B cell (primary cell): ENCODE data around the gene VAV3. TPM values are rescaled to one million over a fixed set of nuclear protein-coding genes. Genes with fewer than 3 reads are reported as not detected.

Experiments used
- ATAC-seq: fragments of 200-7000 bp; cut with Tn5 transposase; one replicate; pipeline ENCODE4 v1.10.0; 2021; ENCODE audit warnings: low read depth, mild to moderate bottlenecking, moderate number of reproducible peaks, moderate library complexity
- CTCF ChIA-PET: fragments of 350-600 bp; sonication (Branson Sonifier 250); formaldehyde crosslinking; loops from one replicate; lab custom pipeline; 2021; ENCODE audit warnings: antibody characterized with exemption, inconsistent platforms; lab: Charles Lee
- POLR2A ChIA-PET: fragments of 350-600 bp; sonication (Branson Sonifier 250); formaldehyde crosslinking; loops from one replicate; lab custom pipeline; 2021; ENCODE audit warnings: antibody characterized with exemption; lab: Charles Lee
- DNase-seq: peaks from one replicate; pipeline ENCODE4 v3.0.0; 2013
- H2AFZ ChIP-seq: 2 replicates; pipeline ENCODE4 v1.6.1; 2012; ENCODE audit warnings: mild to moderate bottlenecking, low read depth, low read length; ENCODE audit not compliant: insufficient read depth, poor library complexity, severe bottlenecking
- H3K27ac ChIP-seq, 2 donors: 1 replicate in 1 of 2; 2 replicates in 1 of 2; pipeline ENCODE4 v1.5.1; 2012 to 2013; ENCODE audit warnings: low read length in 2 of 2, mild to moderate bottlenecking in 2 of 2, moderate library complexity in 1 of 2
- H3K27me3 ChIP-seq, 4 experiments: fragments of 200-600 bp in 1 of 4; sonication (generic) in 1 of 4; replicated peaks in 1 of 4; 1 replicate in 2 of 4; 2 replicates in 2 of 4; pipeline versions ENCODE4 v1.6.1 to v1.7.0; 2013 to 2016; ENCODE audit warnings: low read length in 3 of 4, mild to moderate bottlenecking in 2 of 4, mixed read lengths in 1 of 4, moderate library complexity in 1 of 4; ENCODE audit not compliant: insufficient read depth in 4 of 4, control insufficient read depth in 3 of 4; ENCODE audit errors: control extremely low read depth in 1 of 4
- H3K36me3 ChIP-seq, 2 experiments: replicated peaks in 1 of 2; 1 replicate in 1 of 2; 2 replicates in 1 of 2; pipeline versions ENCODE4 v1.6.1 to v1.7.1; 2013; ENCODE audit warnings: low read length in 1 of 2; ENCODE audit not compliant: insufficient read depth in 2 of 2, control insufficient read depth in 1 of 2; ENCODE audit errors: control extremely low read depth in 1 of 2, extremely low read depth in 1 of 2
- H3K4me1 ChIP-seq, 2 donors: fragments of 200-600 bp in 1 of 2; sonication (generic) in 1 of 2; 1 replicate in 1 of 2; 2 replicates in 1 of 2; pipeline versions ENCODE4 v1.5.1 to v1.6.1; 2013 to 2017; ENCODE audit warnings: low read length in 2 of 2; ENCODE audit not compliant: control insufficient read depth in 2 of 2, insufficient read depth in 2 of 2
- H3K4me2 ChIP-seq: replicated peaks from 2 replicates; pipeline ENCODE3; 2012; ENCODE audit warnings: mild to moderate bottlenecking, low read depth, low read length; ENCODE audit not compliant: poor library complexity, severe bottlenecking
- H3K4me3 ChIP-seq, 5 experiments: fragments of 200-600 bp in 1 of 5; sonication (generic) in 1 of 5; 1 replicate in 3 of 5; 2 replicates in 2 of 5; pipeline versions ENCODE4 v1.5.1 to v1.7.0; 2011 to 2016; ENCODE audit warnings: low read length in 4 of 5, mild to moderate bottlenecking in 4 of 5, low read depth in 2 of 5, control low read depth in 1 of 5, moderate library complexity in 1 of 5; ENCODE audit not compliant: insufficient read depth in 1 of 5; ENCODE audit errors: control extremely low read depth in 1 of 5, extremely low read depth in 1 of 5
- H3K79me2 ChIP-seq: fragments of 200-600 bp; sonication (generic); one replicate; pipeline ENCODE4 v1.6.0; 2016; ENCODE audit warnings: low read length; ENCODE audit not compliant: control insufficient read depth, insufficient read depth
- H3K9ac ChIP-seq: fragments of 200-600 bp; sonication (generic); 2 replicates; pipeline ENCODE4 v1.6.1; 2017; ENCODE audit warnings: mild to moderate bottlenecking, low read length, moderate library complexity
- H3K9me3 ChIP-seq, 3 donors: one replicate each; pipeline versions ENCODE4 v1.6.1 to v1.7.1; 2013; ENCODE audit warnings: low read length in 2 of 3; ENCODE audit not compliant: control insufficient read depth in 2 of 3, insufficient read depth in 1 of 3; ENCODE audit errors: control extremely low read depth in 1 of 3
- H4K20me1 ChIP-seq: 2 replicates; pipeline ENCODE4 v1.6.0; 2012; ENCODE audit warnings: mild to moderate bottlenecking, low read length; ENCODE audit not compliant: insufficient read depth, control insufficient read depth, poor library complexity, severe bottlenecking
- H3K27ac Mint-ChIP-seq: one replicate; pipeline ENCODE4 v1.8.0; 2021; ENCODE audit warnings: mixed read lengths
- H3K27me3 Mint-ChIP-seq: one replicate; pipeline ENCODE4 v1.8.0; 2021; ENCODE audit warnings: mixed read lengths
- H3K4me1 Mint-ChIP-seq: one replicate; pipeline ENCODE4 v1.8.0; 2021; ENCODE audit warnings: mixed read lengths
- H3K4me3 Mint-ChIP-seq: one replicate; pipeline ENCODE4 v1.8.0; 2021; ENCODE audit warnings: mixed read lengths
- H3K9me3 Mint-ChIP-seq: one replicate; pipeline ENCODE4 v1.8.0; 2022; ENCODE audit warnings: mixed read lengths; ENCODE audit not compliant: insufficient read depth
- CTCF ChIP-seq: fragments of 200-600 bp; IDR thresholded peaks from one replicate; pipeline ENCODE4 v1.8.0; 2022; ENCODE audit warnings: antibody characterized with exemption, mild to moderate bottlenecking
- EZH2 ChIP-seq: IDR thresholded peaks from 2 replicates; pipeline ENCODE4 v1.6.1; 2012; ENCODE audit warnings: borderline replicate concordance, low read depth, mild to moderate bottlenecking, moderate library complexity, low read length; ENCODE audit not compliant: insufficient read depth, poor library complexity, severe bottlenecking
- WGBS: methylation state at CpG from one replicate; pipeline ENCODE4 v1.1.5; 2013; ENCODE audit warnings: missing lambda C conversion rate; ENCODE audit not compliant: insufficient coverage; 5-methylcytosine and 5-hydroxymethylcytosine counted together
- intact Hi-C: fragments of 100-400 bp; cut with micrococcal nuclease; formaldehyde crosslinking; loops from one replicate; pipeline ENCODE4 v1.10.0; 2022
- polyA plus RNA-seq: library from polyadenylated mRNA; depleted of rRNA; stranded (reverse); fragments of >200 nt; gene quantifications from 2 replicates; pipeline ENCODE4 v1.2.3, GENCODE V29; 2012
- total RNA-seq, 2 donors: library from RNA; stranded (reverse); fragments of 120-200 nt in 1 of 2; gene quantifications; 1 replicate in 1 of 2; 2 replicates in 1 of 2; pipeline versions ENCODE4 v1.2.3 to v1.2.4, GENCODE V29; 2013 to 2022

VAV3 gene
- total and polyA plus RNA-seq, 2 donors (not counting 1 experiment from before 2014, with no cell fraction given), result 14.8 to 32.5 TPM

GRCh38 chr1:107788206-107789202, 176.5 kb downstream of the VAV3 start:
- peak overlapping the region in 1 of 2 donors; percentile 20 for H3K27ac ChIP-seq
- H3K4me3 Mint-ChIP-seq, result peak overlapping the region; percentile 60
- peak overlapping the region; percentile 49 for H3K4me2 ChIP-seq
- H3K4me1 ChIP-seq, result peaks cover 77 to 89% of the 10 kb centered on the region in 2 donors
- no peak for ATAC-seq
- H4K20me1 ChIP-seq, result no peaks in the 10 kb centered on the region
- peak overlapping the region; percentile 3 for H3K9ac ChIP-seq
- intact Hi-C loops, result loop anchor here (5.0 to 10.0 kb wide), 3 partner anchors 39 to 289 kb away; no protein-coding TSS in a partner anchor
- peak overlapping the region; percentile 70 for H3K27ac Mint-ChIP-seq
- peaks cover 93% of the 10 kb centered on the region for H3K79me2 ChIP-seq
- peaks cover 86% of the 10 kb centered on the region for H3K4me1 Mint-ChIP-seq
- peak overlapping the region; percentile 16 for H2AFZ ChIP-seq
- no peak for DNase-seq
- TF ChIP-seq EZH2, result no peak
- TF ChIP-seq CTCF, result no peak
- H3K4me3 ChIP-seq, result peak overlapping the region in 1 of 5 experiments; percentile 24
- H3K27me3 ChIP-seq, result no peaks in the 10 kb centered on the region
- H3K27me3 Mint-ChIP-seq, result no peaks in the 10 kb centered on the region
- no peaks in the 10 kb centered on the region for H3K36me3 ChIP-seq
- CTCF ChIA-PET, result interaction anchor here (0.8 to 18.2 kb wide), 7 partner anchors 11 to 338 kb away, joined by 3 to 709 read pairs (median 4); partner anchors contain the start of gene VAV3
- no peaks in the 10 kb centered on the region for H3K9me3 ChIP-seq
- WGBS, result 17% methylated on average over 1 of the region's 4 CpGs
- POLR2A ChIA-PET, result no interaction called here
- no peaks in the 10 kb centered on the region for H3K9me3 Mint-ChIP-seq
